GM12865 (cell line): ENCODE data around the gene GANC.

Experiments used
- DNase-seq: peaks from one replicate; pipeline ENCODE4 v3.0.0; 2010; ENCODE audit warnings: low read depth
- H3K4me3 ChIP-seq: 2 replicates; pipeline ENCODE4 v1.5.1; 2011; ENCODE audit warnings: mild to moderate bottlenecking, low read depth, low read length, control low read depth
- CTCF ChIP-seq: IDR thresholded peaks from 2 replicates; pipeline ENCODE4 v1.5.1; 2011; ENCODE audit warnings: low read length, control low read depth, low read depth, inconsistent platforms; ENCODE audit not compliant: insufficient read depth; ENCODE audit errors: missing control alignments

The GANC gene

GRCh38 chr15:42385980-42386700 is 113.1 kb downstream of the GANC start:
- DNase-seq: no peak
- no peak overlapping the region for H3K4me3 ChIP-seq
- no peak for TF ChIP-seq CTCF

- DNase-seq: no peak
- H3K4me3 ChIP-seq: no peak overlapping the region
- TF ChIP-seq CTCF: no peak
Measured at GRCh38 chr15:42387603-42388002, 114.6 kb downstream of the GANC start.

GRCh38 chr15:42392309-42393024 is 119.5 kb downstream of the GANC start:
- no peak overlapping the region for H3K4me3 ChIP-seq
- DNase-seq: no peak
- no peak for TF ChIP-seq CTCF

- TF ChIP-seq CTCF: no peak
- DNase-seq: no peak
- no peak overlapping the region for H3K4me3 ChIP-seq
Measured at GRCh38 chr15:42394106-42394505, 121.1 kb downstream of the GANC start.

DNA sequence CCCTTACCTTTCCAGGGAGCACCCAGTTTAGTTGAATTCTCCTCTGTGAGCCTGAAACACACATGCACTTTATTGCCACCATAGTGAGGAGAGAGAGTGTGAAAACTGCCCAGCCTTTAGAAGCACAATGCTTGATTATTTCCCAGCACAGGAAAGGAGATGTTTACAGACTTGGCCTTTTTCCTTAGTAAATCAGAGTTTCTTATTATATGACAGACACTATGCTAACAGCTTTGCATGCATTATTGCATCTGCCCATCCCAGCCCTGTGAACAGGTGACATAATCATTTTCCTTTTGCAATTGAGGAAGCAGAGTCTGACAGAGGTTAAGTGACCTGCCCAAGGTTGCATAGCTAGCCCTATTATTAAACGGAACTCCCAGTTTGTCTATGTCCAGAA is 122.8 kb downstream of the GANC start:
- TF ChIP-seq CTCF: no peak
- no peak for DNase-seq
- H3K4me3 ChIP-seq: no peak overlapping the region

GRCh38 chr15:42401544-42402454 is 128.8 kb downstream of the GANC start:
- TF ChIP-seq CTCF: no peak
- peak; percentile 47 for DNase-seq
- no peak overlapping the region for H3K4me3 ChIP-seq
